NCI-H187 treated with DMSO at 0.1 percent for 48 hours (cell line): ENCODE data around the gene UBE2O.

Experiments used
- DNase-seq: peaks from one replicate; lab custom pipeline; 2025; lab: John Stamatoyannopoulos, UW

The UBE2O gene

GRCh38 chr17:76467366-76467765 is 14.4 kb upstream of the UBE2O start, which contains the start of gene AANAT:
TSS of gene AANAT (plus strand) at chr17:76467603. CDS start at chr17:76468747, 1,144 bp downstream.
- no peak for DNase-seq

- DNase-seq: no peak
Observed at GRCh38 chr17:76466775-76467130, 13.8 kb upstream of the UBE2O start.

- DNase-seq: no peak
Observed at GRCh38 chr17:76462556-76463290, 9.8 kb upstream of the UBE2O start.

GRCh38 chr17:76461765-76462555 is 9.0 kb upstream of the UBE2O start:
- no peak for DNase-seq

DNA sequence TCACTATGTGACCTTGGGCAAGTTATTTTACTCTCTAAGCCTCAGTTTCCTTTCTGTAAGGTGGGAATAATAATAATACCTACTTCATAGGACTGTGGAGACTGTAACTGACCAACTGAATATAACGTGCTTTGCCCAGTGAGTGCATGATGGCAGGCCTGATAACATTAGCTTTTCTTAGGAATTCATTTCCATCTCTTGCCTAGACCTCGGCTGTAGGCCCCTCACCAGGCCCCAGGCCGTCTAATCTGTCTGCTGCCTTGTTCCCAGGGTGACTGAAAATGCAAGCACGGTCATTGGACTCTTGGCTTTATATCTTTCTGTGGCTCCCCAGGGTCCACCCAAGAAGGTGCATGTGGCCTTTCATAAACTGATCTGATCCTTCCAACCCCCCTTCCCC is 6.7 kb upstream of the UBE2O start:
- DNase-seq: no peak

DNA sequence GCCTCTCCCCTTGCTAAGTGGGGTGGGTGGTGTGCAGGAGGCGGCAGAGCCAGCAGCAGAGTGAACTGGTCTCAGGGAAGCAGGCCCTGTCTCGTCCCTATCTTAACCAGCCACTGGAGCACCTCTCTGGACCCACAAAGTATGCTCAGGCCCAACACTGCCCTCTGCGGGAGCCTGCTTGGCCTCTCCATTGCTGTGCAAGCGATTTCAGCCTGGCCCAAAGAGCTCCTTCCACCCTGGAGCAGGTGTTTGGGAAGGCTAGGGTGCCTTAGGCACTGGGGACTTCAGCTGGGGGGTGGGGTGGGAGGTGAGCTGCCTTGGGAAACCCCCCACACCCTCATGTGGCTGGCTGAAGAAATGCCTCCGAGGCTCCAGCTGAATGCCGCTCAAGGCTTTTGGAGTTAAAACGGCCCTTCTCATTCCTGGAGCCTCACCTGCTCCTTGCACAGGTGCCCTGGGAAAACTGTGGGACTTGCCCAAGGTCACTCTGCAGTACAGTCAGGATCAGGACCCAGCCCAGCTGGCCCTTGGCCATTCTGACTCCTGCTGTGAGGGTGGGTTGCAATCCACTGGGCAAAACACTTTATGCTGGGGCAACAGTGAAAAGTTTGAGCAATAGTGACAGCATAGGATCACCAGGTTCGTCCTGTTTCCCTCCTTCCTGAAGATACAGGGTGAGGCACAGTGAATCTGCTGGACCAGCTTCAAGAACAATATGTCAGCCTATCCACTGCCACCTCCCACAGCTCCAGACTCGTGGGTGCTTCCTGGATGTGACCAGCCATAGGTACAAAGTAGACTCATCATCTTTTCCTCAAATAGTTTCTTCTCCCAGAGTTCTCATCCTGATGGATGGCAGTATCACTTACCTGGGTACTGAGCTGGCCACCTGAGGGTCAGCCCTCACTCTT is 5.9 kb upstream of the UBE2O start:
- DNase-seq: no peak

GRCh38 chr17:76453431-76453743 is 435 bp upstream of the UBE2O start:
- no peak for DNase-seq

DNA sequence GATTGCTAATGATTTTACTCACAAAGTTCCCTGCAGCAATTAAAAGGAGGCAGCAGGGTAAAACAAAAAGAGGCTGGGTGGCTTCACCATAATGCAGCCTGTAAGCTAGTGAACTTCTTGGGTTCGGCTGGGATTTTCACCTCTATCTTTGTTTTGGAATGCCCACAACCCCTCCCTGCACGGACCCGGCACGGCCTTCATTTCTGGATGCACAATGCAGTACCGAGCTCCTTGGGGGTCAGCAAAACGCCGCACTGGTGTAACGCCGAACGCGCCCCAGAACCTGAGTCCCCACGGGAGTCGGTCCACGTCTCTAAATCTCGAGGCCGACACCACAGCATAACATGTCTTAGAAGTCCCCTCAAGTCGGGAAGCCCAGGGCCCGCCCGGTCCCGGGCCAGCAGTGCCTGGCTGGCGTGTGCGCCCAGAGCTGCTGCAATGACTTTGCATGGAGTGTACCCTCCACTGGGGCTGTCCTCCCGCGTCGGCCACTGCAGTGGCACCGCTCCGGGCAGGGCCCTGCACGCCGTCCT is 759 bp downstream of the UBE2O start:
- DNase-seq: no peak

DNA sequence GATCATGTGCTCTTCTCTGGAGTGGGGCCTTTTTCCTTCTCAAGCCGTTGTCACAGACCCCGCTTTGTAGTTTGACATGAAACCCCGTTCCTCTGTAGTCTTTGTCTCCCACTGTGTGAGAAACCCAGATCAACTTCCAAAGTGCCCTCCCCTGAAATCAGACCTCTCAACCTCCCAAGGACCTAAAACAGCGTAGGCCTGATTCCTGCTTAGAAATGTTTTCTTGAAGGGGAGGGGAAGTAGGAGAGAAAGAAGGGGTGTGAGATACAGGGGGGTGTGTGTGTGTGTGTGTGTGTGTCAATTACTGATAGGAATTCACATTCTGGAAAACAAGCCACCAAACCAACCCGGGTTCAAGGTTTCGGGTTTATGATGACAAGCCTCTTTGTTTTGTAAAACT is 1.4 kb downstream of the UBE2O start:
- no peak for DNase-seq

DNA sequence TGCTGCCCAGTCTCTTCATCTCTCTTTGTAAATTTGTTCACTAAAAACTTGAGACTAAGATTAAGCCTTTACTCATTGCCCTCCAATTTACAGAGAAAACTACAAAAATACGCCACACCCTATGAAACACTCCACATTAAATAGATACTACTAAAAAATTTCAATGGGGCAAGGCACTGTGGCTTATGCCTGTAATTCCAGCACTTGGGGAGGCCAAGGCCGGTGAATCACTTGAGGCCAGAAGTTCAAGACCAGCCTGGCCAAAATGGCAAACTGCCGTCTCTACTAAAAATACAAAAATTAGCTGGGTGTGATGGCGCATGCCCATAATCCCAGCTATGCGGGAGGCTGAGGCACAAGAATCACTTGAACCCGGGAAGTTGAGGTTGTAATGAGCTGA is 3.8 kb downstream of the UBE2O start:
- DNase-seq: no peak

GRCh38 chr17:76447931-76448652 is 4.9 kb downstream of the UBE2O start:
- no peak for DNase-seq

- DNase-seq: no peak
Observed at GRCh38 chr17:76446449-76447231, 6.3 kb downstream of the UBE2O start.

DNA sequence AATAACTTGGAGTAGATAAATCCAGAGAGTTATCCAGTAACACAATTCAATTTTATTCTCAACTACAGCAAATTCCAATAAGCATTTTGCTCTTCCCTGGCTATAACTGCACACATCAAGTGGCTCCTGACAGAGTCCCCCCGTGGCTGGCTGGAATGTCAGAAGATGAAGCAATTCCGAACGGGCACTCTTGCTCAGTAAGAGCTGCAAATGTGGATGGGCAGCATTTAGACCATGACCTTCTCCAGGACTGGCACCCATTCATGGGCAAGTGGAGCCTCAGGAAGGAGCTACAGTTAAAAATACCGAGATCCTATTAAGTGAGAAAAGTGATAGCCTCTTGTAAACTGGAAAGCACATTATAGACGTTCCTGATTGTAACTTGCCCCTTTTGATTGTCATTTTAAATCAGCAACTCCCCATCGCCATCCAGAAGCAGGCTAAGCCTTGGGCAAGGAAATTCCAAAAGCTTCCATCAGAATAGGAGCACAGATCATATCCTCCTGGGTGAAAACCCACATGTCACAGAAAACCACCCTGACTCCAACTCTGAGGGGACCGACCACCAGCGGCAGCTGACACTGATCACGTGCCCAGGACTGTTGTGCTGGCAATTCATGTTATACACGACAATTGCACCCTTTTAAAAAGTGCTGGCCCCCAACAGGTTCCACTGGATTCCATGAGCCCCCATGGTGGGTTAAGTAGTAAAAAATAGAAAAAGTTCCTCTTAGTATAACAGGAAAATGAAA is 7.1 kb downstream of the UBE2O start:
- no peak for DNase-seq

GRCh38 chr17:76444518-76445311 is 8.2 kb downstream of the UBE2O start:
- no peak for DNase-seq

DNA sequence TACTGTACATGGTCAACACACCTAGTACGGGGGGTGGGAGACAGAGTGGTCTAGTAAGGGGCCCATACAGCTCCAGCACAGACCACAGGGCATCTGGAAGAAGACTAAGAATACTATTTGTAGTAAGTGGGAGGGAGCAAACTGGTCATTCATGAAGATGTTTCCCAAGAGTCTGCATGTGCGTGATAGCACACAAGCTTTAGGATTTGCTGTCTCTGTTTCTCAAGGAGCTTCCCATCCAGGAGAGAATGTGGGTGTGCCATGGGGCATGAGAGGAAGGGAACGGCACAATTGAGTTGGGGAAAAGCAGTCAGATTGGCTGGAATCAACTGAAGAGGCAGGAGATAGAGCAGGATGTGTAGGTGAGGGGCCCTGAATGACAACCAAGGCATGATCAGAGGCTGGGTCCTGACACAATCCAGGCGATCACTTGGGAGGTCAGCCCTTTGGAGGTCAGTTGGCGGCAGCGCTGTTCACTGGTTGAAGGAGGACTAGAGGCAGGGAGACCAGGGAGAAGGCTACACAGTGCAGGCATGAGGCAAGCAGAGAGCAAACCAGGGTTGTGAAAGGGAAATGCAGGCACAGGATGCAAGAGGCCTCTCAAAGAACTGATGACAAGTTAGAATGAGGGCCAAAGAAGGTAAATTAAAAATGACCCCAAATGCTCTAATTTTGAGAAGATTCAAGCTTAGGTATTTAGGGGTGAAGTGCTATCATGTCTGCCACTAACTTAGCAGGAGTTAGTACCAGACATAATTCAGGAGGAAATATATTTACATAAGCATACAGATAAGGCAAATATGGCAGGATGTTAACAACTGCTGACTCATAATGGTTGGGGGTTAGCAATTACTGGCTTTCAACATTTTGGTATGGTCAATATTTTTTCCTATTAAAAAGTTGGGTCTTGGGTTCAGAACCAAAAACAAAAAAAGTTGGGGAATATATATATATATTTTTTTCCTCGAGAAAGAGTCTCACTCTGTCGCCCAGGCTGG is 10.3 kb downstream of the UBE2O start:
- DNase-seq: no peak

DNA sequence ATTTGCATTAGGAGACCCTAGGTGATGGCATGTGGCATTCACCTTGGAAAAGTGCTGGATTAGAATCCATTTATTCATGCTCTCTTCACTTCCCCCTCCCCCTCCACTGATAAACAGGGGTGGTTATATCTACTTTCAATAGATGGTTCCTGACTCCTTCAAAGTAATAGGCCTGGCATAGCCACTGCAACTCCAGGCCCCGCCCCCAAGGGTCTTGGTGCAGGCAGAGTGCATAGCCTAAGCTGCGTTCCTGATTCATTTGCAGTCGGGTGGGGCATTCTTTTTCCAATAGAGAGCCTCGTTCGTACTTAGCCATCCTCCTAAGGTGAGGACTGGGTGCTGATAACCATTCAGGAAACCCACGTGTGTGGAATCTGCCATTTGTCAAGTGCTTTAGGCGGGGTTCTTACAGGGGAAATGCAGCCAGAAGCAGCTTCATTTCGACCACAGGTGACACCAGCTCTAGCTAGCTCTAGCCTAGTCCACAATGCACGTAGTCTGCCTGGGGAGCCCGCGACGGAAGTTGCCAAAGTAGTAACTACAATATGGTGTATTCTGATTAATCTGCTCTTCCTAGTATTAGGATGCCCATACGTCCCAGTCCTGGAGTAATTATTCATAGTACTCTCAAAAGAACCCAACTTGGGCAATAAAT is 11.1 kb downstream of the UBE2O start:
- DNase-seq: no peak

DNA sequence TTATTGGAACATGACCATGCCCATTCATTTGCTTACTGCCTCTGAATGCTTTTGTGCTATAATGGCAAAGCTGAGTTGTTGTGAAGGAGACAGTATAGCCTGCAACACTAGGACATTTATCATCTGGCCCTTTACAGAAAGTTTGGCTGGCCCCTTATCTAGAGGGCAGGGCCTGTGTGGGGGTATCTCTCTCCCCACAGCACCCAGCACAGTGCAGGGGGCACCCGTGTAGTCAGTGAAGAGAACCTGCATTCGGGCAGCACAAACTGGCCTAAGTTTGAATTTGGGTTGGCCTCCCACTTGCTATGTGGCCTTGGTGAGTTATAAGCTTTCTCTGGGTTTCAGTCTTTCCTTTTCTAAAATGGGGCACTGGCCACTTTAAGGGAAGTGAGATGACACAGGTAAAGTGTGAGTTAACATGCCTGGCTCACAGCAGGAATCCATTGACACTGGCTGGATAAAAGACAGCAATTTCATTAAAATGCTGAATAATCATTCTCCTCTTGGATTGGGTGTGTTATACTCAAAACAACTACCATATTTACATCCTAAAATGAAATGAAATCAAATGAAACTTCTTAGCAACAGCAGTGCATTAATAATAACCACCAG is 12.1 kb downstream of the UBE2O start:
- DNase-seq: no peak
